ENCODE measurements around the gene LDLRAP1. TPM values are rescaled to one million over a fixed set of nuclear protein-coding genes. Genes with fewer than 3 reads are reported as not detected.
"Not testable (repeated sequence)": the region's sequence is repeated elsewhere in the genome, so short reads cannot be mapped to it uniquely, and the experiment has no call there.

The LDLRAP1 gene
- total RNA-seq, 1 donor from 2014 or later, result 22.6 TPM

DNA sequence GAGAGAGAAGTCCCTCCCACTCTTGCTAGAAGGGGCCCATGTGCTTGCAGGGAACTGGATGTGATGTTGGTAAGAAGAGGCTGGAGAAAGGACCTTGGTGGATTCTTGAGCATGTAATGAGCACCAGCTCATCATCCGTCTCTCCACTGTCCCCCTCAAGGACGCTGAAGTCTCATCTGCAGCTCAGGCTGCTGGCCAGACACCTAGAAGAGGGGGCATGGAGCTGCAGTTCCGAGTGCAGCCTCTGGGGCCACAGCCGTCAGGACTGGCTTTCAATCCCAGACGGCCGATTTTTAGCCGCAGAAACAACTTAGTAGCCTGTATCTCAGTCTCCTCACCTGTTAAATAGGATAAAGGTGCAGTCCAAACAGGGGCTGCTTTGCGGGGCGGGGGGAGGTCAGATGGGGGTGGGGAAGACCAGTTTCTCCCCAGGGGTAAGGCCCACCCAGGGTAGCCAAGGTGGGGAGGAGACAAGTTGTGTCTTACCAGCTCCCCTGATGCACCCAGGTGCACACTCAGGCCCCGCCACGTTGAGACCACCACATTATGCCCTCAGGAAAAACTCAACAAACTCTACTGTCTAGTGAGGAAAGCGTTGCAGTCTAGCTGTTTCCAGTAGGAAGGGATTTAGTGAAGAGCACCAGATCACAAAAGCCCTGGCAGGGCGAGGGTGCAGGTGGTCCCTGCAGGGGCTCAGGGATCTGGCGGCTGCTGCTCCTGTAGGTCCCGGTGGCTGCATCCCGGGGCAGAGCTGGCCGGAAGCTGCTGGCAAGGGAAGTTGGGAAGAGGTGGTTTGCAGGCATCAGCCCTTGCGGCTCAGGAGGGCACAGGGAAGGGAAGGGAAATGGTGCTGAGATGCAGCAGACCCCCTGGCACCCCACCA lies 29.5 kb downstream of the LDLRAP1 start:
- intact Hi-C loops (cut with micrococcal nuclease), result no loop called here

DNA sequence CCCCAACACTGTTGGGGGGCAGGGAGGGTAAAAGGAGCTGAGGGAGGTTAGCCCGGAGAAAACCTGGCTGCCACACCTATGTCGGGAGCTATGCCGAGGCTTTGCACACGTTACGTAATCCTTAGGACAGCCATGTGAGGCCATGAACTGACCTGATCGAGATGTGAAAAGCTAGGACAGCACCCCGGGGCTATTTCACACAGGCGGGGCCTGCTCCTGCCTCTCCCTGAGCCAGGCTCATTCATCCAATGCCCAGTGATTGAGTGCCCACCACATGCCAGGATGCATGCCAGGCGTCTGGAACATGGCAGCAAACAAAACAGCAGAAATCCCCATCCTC lies 30.2 kb downstream of the LDLRAP1 start:
- intact Hi-C loops (cut with micrococcal nuclease), result no loop called here

- intact Hi-C loops (cut with micrococcal nuclease), result no loop called here
Observed at GRCh38 chr1:25573961-25574360, 30.6 kb downstream of the LDLRAP1 start.

GRCh38 chr1:25575191-25575590 lies 31.8 kb downstream of the LDLRAP1 start:
- intact Hi-C loops (cut with micrococcal nuclease), result no loop called here

GRCh38 chr1:25576459-25577133 lies 33.2 kb downstream of the LDLRAP1 start:
- intact Hi-C loops (cut with micrococcal nuclease), result no loop called here

DNA sequence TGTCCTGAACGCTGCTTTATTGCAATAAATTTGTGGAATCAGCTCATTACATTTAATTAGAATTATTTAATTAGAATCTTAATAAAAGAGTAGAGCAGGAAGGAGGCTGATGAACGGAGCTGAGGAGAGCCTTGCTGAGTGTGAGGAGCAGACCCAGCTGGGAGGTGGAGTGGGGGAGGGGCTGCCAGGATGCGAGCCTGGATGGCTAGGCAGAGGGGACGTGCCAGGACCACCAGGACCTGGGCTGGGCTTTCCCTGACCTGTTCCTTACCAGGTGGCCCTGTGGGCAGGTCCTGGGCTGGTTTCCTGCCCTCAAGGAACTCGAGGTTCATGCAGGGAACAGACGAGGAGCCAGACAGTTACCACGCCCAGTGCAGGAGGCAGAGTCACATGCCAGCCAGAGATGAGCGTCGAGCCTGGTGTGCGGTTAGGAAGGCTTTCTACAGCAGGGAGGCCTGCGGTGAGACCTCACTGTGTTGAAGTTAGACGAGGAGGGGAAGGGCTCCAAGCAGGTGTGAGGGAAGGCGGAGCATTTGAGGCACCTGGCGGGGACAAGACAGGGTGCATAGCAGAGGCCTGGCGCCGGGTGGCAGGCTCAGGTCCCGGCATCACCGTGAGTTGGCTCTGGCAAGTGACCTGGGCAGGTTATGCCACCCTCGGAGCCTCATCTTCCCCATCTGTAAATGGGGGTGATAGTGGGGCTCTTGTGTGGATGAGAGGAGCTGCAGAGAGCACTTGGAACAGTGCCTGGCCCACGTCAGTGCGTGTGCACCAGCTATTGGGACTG lies 33.9 kb downstream of the LDLRAP1 start:
- intact Hi-C loops (cut with micrococcal nuclease), result no loop called here

- intact Hi-C loops (cut with micrococcal nuclease), result no loop called here
Observed at GRCh38 chr1:25579292-25580252, 36.2 kb downstream of the LDLRAP1 start.

DNA sequence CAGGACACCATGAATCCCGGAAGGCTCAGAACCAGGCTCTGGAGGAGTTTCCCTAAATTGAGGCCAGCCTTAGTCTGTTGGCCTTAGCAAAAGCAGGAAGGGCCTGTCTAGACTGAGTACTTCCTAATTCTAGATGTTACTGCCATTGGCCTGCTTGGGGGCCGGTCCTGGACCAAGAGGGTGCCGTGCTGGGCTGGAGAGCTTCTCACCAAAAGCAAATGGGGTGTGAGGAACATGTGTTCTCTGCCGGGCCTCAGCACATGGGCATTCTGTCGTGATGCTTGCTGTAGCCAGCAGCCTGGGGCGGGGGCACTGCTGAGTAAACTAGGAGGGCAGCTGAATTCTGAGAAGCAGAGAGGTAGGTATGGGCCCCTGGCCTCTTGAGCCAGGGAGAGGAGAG lies 37.5 kb downstream of the LDLRAP1 start:
- intact Hi-C loops (cut with micrococcal nuclease), result no loop called here

GRCh38 chr1:25581764-25582163 lies 38.4 kb downstream of the LDLRAP1 start:
- intact Hi-C loops (cut with micrococcal nuclease), result no loop called here

DNA sequence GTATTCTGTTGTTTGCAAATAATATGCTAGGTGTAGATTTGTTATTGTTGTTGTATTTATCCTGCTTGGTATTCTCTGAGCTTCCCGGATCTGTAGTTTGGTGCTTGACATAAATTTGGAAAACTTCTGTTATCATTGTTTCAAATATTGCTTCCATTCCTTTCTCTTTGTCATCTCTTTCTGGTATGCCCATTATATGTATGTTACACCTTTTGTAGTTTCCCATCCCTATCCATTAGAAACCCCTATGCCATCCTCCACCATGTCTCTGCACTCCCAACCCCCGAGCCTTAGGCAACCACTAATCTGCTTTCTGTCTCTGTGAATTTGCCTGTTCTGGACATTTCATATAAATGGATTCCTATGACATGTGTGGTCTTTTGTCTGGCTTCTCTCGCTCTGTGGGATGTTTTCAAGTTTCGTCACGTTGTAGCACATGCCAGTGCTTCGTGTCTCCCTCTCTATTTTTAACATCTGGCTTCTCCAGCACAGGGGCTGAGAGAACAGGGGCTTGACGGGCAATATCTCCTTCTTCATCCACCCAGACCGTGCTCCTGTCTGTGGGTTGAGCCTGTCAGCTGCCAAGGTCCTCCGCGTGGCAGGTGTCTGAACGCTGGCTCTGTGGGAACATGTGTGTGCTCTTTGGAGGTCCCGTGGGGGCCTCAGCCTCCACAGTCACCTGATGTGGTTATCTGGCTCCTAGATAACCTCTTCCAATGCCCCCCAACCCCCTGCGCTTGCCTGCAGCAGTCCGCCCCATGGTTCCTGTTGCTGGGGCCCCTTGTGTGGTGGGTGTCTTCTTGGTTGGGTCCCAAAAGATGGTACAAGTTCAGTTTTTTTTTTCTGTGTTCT lies 40.3 kb downstream of the LDLRAP1 start:
- intact Hi-C loops (cut with micrococcal nuclease), result no loop called here

GRCh38 chr1:25586181-25586588 lies 42.8 kb downstream of the LDLRAP1 start:
- intact Hi-C loops (cut with micrococcal nuclease), result no loop called here

DNA sequence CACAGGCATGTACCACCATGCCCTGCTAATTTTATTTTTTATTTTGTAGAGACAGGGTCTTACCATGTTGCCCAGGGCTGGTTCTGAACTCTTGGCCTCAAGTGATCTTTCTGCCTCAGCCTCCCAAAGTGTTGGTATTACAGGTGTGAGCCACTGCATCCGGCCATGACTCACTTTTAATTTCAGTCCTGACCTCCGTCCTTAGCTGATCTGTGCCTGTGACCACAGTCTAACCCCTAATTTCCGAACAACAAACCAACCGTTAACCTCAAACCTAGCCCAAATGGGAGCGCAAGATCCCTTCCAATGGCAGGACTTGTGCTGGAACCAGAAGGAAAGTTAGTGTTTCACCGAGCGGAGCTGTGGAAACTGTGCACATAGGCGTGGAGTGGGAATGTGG lies 43.9 kb downstream of the LDLRAP1 start:
- intact Hi-C loops (cut with micrococcal nuclease), result no loop called here

- intact Hi-C loops (cut with micrococcal nuclease), result not testable (repeated sequence)
Observed at GRCh38 chr1:25588224-25588623, 44.8 kb downstream of the LDLRAP1 start.

GRCh38 chr1:25588786-25589185 lies 45.4 kb downstream of the LDLRAP1 start:
- intact Hi-C loops (cut with micrococcal nuclease), result not testable (repeated sequence)

GRCh38 chr1:25590096-25590824 lies 46.9 kb downstream of the LDLRAP1 start:
- intact Hi-C loops (cut with micrococcal nuclease), result no loop called here

DNA sequence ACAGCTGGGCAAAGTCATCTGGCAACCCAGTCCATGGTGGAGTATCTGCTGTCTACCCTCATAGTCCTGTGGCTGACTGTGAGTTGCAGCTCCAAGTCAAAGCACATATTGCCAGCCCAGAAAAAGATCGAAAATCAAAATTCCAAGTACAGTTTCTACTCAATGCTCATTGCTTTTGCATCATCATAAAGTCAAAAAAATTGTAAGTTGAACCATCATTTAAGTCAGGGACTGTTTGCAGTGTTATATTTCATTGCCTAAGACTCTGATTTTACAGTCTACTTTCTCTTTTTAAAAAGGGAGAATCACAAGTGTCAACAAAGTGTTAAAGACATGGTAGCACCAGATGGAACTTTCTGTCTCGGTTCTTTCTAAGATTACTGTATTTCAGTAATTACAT lies 50.5 kb downstream of the LDLRAP1 start:
- intact Hi-C loops (cut with micrococcal nuclease), result no loop called here

GRCh38 chr1:25594971-25595370 lies 51.6 kb downstream of the LDLRAP1 start:
- intact Hi-C loops (cut with micrococcal nuclease), result no loop called here

DNA sequence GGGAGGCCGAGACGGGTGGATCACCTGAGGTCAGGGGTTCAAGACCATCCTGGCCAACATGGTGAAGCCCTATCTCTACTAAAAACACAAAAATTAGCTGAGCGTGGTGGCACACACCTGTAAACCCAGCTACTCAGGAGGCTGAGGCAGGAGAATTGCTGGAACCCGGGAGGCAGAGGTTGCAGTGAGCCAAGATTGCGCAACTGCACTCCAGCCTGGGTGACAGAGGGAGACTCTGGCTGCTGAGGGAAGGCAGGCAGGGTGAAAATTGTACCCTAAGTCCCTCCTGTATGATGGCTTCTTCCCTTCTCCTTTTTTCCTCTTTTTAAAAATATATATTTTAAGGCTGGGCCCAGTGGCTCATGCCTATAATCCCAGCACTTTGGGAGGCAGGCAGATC lies 53.2 kb downstream of the LDLRAP1 start:
- intact Hi-C loops (cut with micrococcal nuclease), result not testable (repeated sequence)

- intact Hi-C loops (cut with micrococcal nuclease), result no loop called here
Observed at GRCh38 chr1:25598879-25599278, 55.5 kb downstream of the LDLRAP1 start.

Data from T-helper 1 cell treated with Interleukin-12 subunit alpha and Interleukin-12 subunit beta and Interleukin-4 antibody, amounts not matched to agents 30 ng/mL and 1 ng/mL, for 36 hours (primary cell).